ENCODE results near the gene ZNF311. TPM values are rescaled to one million over a fixed set of nuclear protein-coding genes. Genes with fewer than 3 reads are reported as not detected.

The ZNF311 gene
- total and polyA plus RNA-seq, 9 of the 15 experiments (the other 6 are each of a cell fraction or from before 2014, with no cell fraction given): 5.1 to 10.0 (median 7.5) TPM

DNA sequence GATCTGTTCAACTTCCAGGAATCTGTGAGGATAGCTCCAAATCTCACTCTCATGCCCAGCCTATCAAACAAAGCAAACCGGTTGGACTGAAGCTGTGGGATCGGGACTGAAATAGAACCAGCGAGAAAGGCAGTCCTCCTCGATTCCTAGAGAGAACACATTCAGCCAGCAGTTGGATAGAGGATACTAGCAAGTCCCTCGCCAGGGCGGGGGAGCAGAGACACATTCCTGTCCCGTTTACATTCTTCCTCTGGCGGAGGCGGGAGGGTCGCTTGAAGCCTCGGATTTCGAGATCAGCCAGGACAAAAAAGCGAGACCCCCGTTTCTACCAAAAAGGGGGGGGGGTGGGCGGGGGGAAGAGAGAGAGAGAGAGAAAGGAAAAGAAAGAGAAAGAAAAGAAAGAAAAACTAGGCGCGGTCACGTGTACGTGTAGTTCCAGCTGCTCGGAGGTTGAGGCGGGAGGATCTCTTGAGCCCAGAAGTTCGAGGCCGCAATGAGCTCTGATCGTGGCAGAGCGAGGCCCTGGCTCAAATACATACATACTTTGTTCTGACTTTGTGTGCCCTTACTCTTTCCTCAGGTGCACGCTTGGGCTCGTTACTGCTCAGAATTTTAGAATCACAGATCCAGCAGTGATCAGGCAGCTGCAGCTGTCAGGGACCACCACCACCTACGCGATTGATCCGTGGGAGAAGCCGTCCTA lies 19.5 kb downstream of the ZNF311 start:
- H3K4me3 ChIP-seq: no peak overlapping the region
- no peak overlapping the region for H3K27ac ChIP-seq (ENCODE audit: extremely low read depth, low read depth, low read length)
- ChIA-PET CTCF (ENCODE audit: low intra/inter-chr PET ratio) (no interaction called here), POLR2A (interaction anchor here (0.6 to 3.6 kb wide), 3 partner anchors 11 to 91 kb away, joined by 3 to 17 read pairs (median 7); partner anchors contain the start of gene TRIM27)
- WGBS (ENCODE audit: insufficient coverage, low coverage, missing lambda C conversion rate): 76% methylated on average over 25 of the region's 31 CpGs
- H3K4me2 ChIP-seq (ENCODE audit: insufficient read depth, low read length): no peak overlapping the region
- H3K79me2 ChIP-seq (ENCODE audit: control insufficient read depth, insufficient read depth, low read length): no peaks in the 10 kb centered on the region
- no TSS peak for BruUV-seq (replicated peaks)
- H3K27me3 ChIP-seq (ENCODE audit: control insufficient read depth in 2 of 2, insufficient read depth in 2 of 2, low read length in 2 of 2): no peaks in the 10 kb centered on the region
- no peak overlapping the region for H3K9ac ChIP-seq (ENCODE audit: insufficient read depth in 1 of 2, low read depth in 2 of 2, low read length in 2 of 2)
- no peaks in the 10 kb centered on the region for H3K9me1 ChIP-seq (ENCODE audit: control insufficient read depth, insufficient read depth, low read length)
- H4K20me1 ChIP-seq (replicated peaks; ENCODE audit: control insufficient read depth, insufficient read depth, low read length): no peaks in the 10 kb centered on the region
- FAIRE-seq (no peak), ATAC-seq (no peak), DNase-seq (ENCODE audit: extremely low read depth in 1 of 4, low spot score in 3 of 4) (peak in 2 of 4 experiments; percentile 32 to 47)
- intact Hi-C loops (cut with micrococcal nuclease) (loop anchor here (10.0 kb wide), 1 partner anchor 301 kb away; no protein-coding TSS in a partner anchor), in situ Hi-C loops (cut with MboI) (no loop called here)
- H3K9me3 ChIP-seq (replicated peaks; ENCODE audit: control insufficient read depth, insufficient read depth, low read depth, low read length): no peaks in the 10 kb centered on the region; the same call in none of the 2 replicates
- no peaks in the 10 kb centered on the region for H3K36me3 ChIP-seq (ENCODE audit: control insufficient read depth, insufficient read depth, low read length)
- no peak for TF ChIP-seq E2F3 (CRISPR knock-in tag; IDR thresholded peaks at IDR 0.05)
- TF ChIP-seq, protein P1, sequence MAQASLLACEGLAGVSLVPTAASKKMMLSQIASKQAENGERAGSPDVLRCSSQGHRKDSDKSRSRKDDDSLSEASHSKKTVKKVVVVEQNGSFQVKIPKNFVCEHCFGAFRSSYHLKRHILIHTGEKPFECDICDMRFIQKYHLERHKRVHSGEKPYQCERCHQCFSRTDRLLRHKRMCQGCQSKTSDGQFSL (CRISPR knock-in tag; IDR thresholded peaks at IDR 0.05): 0 out of 2 replicates have a peak, but pooled peaks have one; percentile 37
- TF ChIP-seq, protein P1 (tag; IDR thresholded peaks at IDR 0.05): no peak
- peak; percentile 75 for TF ChIP-seq SP2 (IDR thresholded peaks at IDR 0.05; ENCODE audit: extremely low read depth, low read depth, low read length, poor library complexity, severe bottlenecking)
- TF ChIP-seq, protein P2, sequence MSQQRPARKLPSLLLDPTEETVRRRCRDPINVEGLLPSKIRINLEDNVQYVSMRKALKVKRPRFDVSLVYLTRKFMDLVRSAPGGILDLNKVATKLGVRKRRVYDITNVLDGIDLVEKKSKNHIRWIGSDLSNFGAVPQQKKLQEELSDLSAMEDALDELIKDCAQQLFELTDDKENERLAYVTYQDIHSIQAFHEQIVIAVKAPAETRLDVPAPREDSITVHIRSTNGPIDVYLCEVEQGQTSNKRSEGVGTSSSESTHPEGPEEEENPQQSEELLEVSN (IDR thresholded peaks at IDR 0.05; ENCODE audit: borderline replicate concordance in 1 of 2, extremely low read depth in 1 of 2, insufficient read depth in 1 of 2, insufficient read length in 1 of 2, low read depth in 1 of 2, low read length in 1 of 2, poor library complexity in 1 of 2, severe bottlenecking in 1 of 2): peak in 1 of 2 experiments; percentile 21
- TF ChIP-seq MTA3 (IDR thresholded peaks at IDR 0.05; ENCODE audit: borderline replicate concordance): no peak
- no peak for TF ChIP-seq HDAC2 (IDR thresholded peaks at IDR 0.05)
- peak overlapping the region; percentile 29; the same call in 1 of the 2 replicates for H2AFZ ChIP-seq (ENCODE audit: low read depth, low read length)
- peaks cover 0 to 10% of the 10 kb centered on the region in 2 experiments; a peak in 3 of 5 replicates for H3K4me1 ChIP-seq (replicated peaks in 1 of 2; ENCODE audit: control insufficient read depth in 2 of 2, insufficient read depth in 2 of 2, low read length in 2 of 2)
